Adrenal gland (tissue), 5 donors: ENCODE results near the gene CCDC73.

Experiments
- POLR2A ChIP-seq, 2 donors: fragments of 450-650 bp; IDR thresholded peaks; one replicate each; pipeline ENCODE4 v1.6.1; 2017; ENCODE audit warnings: antibody characterized with exemption in 2 of 2, mild to moderate bottlenecking in 2 of 2, moderate library complexity in 1 of 2
- TF ChIP-seq, protein P1 (sequence below), 6 experiments: fragments of 450-650 bp in 4 of 6; fragments of 200-600 bp in 2 of 6; sonication (generic) in 1 of 6; IDR thresholded peaks; 1 replicate in 5 of 6; 2 replicates in 1 of 6; pipeline versions ENCODE4 v1.5.1 to v1.8.0; 2016 to 2021; ENCODE audit warnings: antibody characterized with exemption in 6 of 6, mild to moderate bottlenecking in 2 of 6, moderate library complexity in 1 of 6
- donor health status: DM: no; HTN: no; CAD: no.

DNA sequence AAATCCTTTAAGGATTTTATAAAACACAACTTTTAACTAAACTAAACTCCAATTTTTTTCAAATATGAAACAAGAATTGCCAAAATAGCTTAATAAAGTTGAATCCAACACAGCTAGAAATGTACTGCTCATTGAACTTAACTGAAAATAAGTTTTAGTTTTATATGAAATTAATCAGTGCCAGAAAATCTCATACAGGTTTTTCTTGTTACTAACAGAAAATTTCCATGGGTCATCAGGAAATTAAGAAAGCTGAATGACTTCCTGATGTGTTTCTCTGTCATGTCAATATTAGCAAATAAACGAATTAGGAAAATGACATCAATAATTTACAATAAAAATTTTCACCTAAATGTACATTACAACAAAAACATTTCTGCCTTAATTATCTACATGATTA, 3.5 kb downstream of the CCDC73 start:
- TF ChIP-seq, protein P1, sequence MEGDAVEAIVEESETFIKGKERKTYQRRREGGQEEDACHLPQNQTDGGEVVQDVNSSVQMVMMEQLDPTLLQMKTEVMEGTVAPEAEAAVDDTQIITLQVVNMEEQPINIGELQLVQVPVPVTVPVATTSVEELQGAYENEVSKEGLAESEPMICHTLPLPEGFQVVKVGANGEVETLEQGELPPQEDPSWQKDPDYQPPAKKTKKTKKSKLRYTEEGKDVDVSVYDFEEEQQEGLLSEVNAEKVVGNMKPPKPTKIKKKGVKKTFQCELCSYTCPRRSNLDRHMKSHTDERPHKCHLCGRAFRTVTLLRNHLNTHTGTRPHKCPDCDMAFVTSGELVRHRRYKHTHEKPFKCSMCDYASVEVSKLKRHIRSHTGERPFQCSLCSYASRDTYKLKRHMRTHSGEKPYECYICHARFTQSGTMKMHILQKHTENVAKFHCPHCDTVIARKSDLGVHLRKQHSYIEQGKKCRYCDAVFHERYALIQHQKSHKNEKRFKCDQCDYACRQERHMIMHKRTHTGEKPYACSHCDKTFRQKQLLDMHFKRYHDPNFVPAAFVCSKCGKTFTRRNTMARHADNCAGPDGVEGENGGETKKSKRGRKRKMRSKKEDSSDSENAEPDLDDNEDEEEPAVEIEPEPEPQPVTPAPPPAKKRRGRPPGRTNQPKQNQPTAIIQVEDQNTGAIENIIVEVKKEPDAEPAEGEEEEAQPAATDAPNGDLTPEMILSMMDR (IDR thresholded peaks at IDR 0.05) = no peak
- no peak for TF ChIP-seq POLR2A (IDR thresholded peaks at IDR 0.05)
